HG03558 (cell line): ENCODE data around the gene BCAT1.
"Not testable (repeated sequence)": the region's sequence is repeated elsewhere in the genome, so short reads cannot be mapped to it uniquely, and the experiment has no call there.

Experiments used
- ATAC-seq: cut with Tn5 transposase; IDR thresholded peaks from one replicate; pipeline ENCODE4 v1.9.1; 2021; ENCODE audit warnings: moderate number of reproducible peaks; ENCODE audit not compliant: unreplicated experiment; ENCODE audit errors: extremely low read depth

Gene BCAT1

GRCh38 chr12:24960222-24960855 lies 11.4 kb upstream of the BCAT1 start:
- ATAC-seq = no peak

- not testable (repeated sequence) for ATAC-seq
Observed at GRCh38 chr12:24956351-24956750, 7.5 kb upstream of the BCAT1 start.

- ATAC-seq = no peak
Observed at GRCh38 chr12:24955853-24956252, 7.0 kb upstream of the BCAT1 start.

- ATAC-seq = no peak
Observed at GRCh38 chr12:24955389-24955788, 6.5 kb upstream of the BCAT1 start.

- ATAC-seq = no peak
Observed at GRCh38 chr12:24954261-24954660, 5.4 kb upstream of the BCAT1 start.

GRCh38 chr12:24952389-24952788 lies 3.5 kb upstream of the BCAT1 start:
- ATAC-seq = no peak

- ATAC-seq = peak; percentile 27
Observed at GRCh38 chr12:24950231-24950834, 1.4 kb upstream of the BCAT1 start.

GRCh38 chr12:24948420-24948756 lies 513 bp downstream of the BCAT1 start:
- no peak for ATAC-seq

GRCh38 chr12:24947541-24948419 lies 1.1 kb downstream of the BCAT1 start:
- no peak for ATAC-seq

GRCh38 chr12:24945845-24946244 lies 3.1 kb downstream of the BCAT1 start:
- ATAC-seq = no peak

GRCh38 chr12:24945039-24945438 lies 3.9 kb downstream of the BCAT1 start:
- no peak for ATAC-seq

- ATAC-seq = no peak
Observed at GRCh38 chr12:24944601-24944975, 4.3 kb downstream of the BCAT1 start.

GRCh38 chr12:24943947-24944600 lies 4.8 kb downstream of the BCAT1 start:
- ATAC-seq = no peak

GRCh38 chr12:24940157-24940556 lies 8.7 kb downstream of the BCAT1 start:
- ATAC-seq = no peak

- not testable (repeated sequence) for ATAC-seq
Observed at GRCh38 chr12:24939551-24939950, 9.3 kb downstream of the BCAT1 start.

- ATAC-seq = no peak
Observed at GRCh38 chr12:24938341-24938740, 10.6 kb downstream of the BCAT1 start.

- no peak for ATAC-seq
Observed at GRCh38 chr12:24937553-24938244, 11.2 kb downstream of the BCAT1 start.

- ATAC-seq = no peak
Observed at GRCh38 chr12:24933694-24934407, 15.1 kb downstream of the BCAT1 start.

- peak; percentile 87 for ATAC-seq
Observed at GRCh38 chr12:24931666-24932405, 17.1 kb downstream of the BCAT1 start.
